COLO668 (cell line): ENCODE measurements around the gene EPHA5.

Source experiments
- DNase-seq: peaks from one replicate; lab custom pipeline; 2025; ENCODE audit not compliant: unreplicated experiment; lab: John Stamatoyannopoulos, UW

Gene EPHA5

GRCh38 chr4:65508168-65508567, 162.1 kb downstream of the EPHA5 start:
- DNase-seq = no peak

GRCh38 chr4:65502131-65502701, 168.1 kb downstream of the EPHA5 start:
- DNase-seq = no peak

- no peak for DNase-seq
Observed at GRCh38 chr4:65498606-65499005, 171.7 kb downstream of the EPHA5 start.

GRCh38 chr4:65495439-65495838, 174.8 kb downstream of the EPHA5 start:
- no peak for DNase-seq

- no peak for DNase-seq
Observed at GRCh38 chr4:65482410-65482809, 187.9 kb downstream of the EPHA5 start.

GRCh38 chr4:65472531-65472930, 197.8 kb downstream of the EPHA5 start:
- no peak for DNase-seq

- no peak for DNase-seq
Observed at GRCh38 chr4:65467068-65467680, 203.1 kb downstream of the EPHA5 start.

GRCh38 chr4:65461781-65462180, 208.5 kb downstream of the EPHA5 start:
- DNase-seq = no peak

- DNase-seq = no peak
Observed at GRCh38 chr4:65457011-65457410, 213.3 kb downstream of the EPHA5 start.

- no peak for DNase-seq
Observed at GRCh38 chr4:65456579-65456978, 213.7 kb downstream of the EPHA5 start.

- no peak for DNase-seq
Observed at GRCh38 chr4:65453398-65453797, 216.9 kb downstream of the EPHA5 start.

GRCh38 chr4:65450899-65451298, 219.4 kb downstream of the EPHA5 start:
- DNase-seq = no peak

- no peak for DNase-seq
Observed at GRCh38 chr4:65437102-65437501, 233.2 kb downstream of the EPHA5 start.

GRCh38 chr4:65422109-65422508, 248.2 kb downstream of the EPHA5 start:
- DNase-seq = no peak

- no peak for DNase-seq
Observed at GRCh38 chr4:65420036-65420435, 250.3 kb downstream of the EPHA5 start.

- no peak for DNase-seq
Observed at GRCh38 chr4:65416891-65417290, 253.4 kb downstream of the EPHA5 start.

GRCh38 chr4:65407483-65407882, 262.8 kb downstream of the EPHA5 start:
- DNase-seq = no peak

GRCh38 chr4:65401083-65401482, 269.2 kb downstream of the EPHA5 start:
- no peak for DNase-seq

GRCh38 chr4:65399084-65399483, 271.2 kb downstream of the EPHA5 start:
- DNase-seq = no peak

- no peak for DNase-seq
Observed at GRCh38 chr4:65393078-65393477, 277.2 kb downstream of the EPHA5 start.

- DNase-seq = no peak
Observed at GRCh38 chr4:65392488-65392887, 277.8 kb downstream of the EPHA5 start.

- no peak for DNase-seq
Observed at GRCh38 chr4:65391814-65392213, 278.5 kb downstream of the EPHA5 start.

- DNase-seq = no peak
Observed at GRCh38 chr4:65391382-65391781, 278.9 kb downstream of the EPHA5 start.
